HEK293 (cell line): ENCODE data around the gene PTPRH.

Source experiments
- CTCF ChIA-PET: fragments of 350-600 bp; formaldehyde crosslinking; extraction: SDS; loops from one replicate; lab custom pipeline; 2021; ENCODE audit warnings: antibody characterized with exemption; lab: Yijun Ruan, JAX
- POLR2A ChIA-PET: fragments of 300-600 bp; formaldehyde crosslinking; extraction: SDS; loops from one replicate; lab custom pipeline; 2020; ENCODE audit warnings: antibody characterized with exemption, inconsistent platforms; lab: Yijun Ruan, JAX
- H3K27ac ChIP-seq: fragments of 200-500 bp; sonication (Bioruptor generic); 2 replicates; pipeline ENCODE4 v1.5.1; 2014; ENCODE audit warnings: low read depth, low read length, control low read depth, inconsistent platforms; ENCODE audit errors: extremely low read depth
- H3K36me3 ChIP-seq, 2 experiments: fragments of 200-500 bp in 1 of 2; sonication (Bioruptor generic) in 1 of 2; 1 replicate in 1 of 2; 2 replicates in 1 of 2; pipeline ENCODE4 v1.5.1; 2014 to 2017; ENCODE audit warnings: inconsistent platforms in 2 of 2, low read length in 2 of 2; ENCODE audit not compliant: control insufficient read depth in 2 of 2, insufficient read depth in 1 of 2
- H3K4me1 ChIP-seq: fragments of 200-500 bp; sonication (Bioruptor generic); 2 replicates; pipeline ENCODE4 v1.5.1; 2014; ENCODE audit warnings: mild to moderate bottlenecking, low read length, inconsistent platforms; ENCODE audit not compliant: control insufficient read depth, insufficient read depth
- H3K4me3 ChIP-seq: 2 replicates; pipeline ENCODE4 v1.5.1; 2011; ENCODE audit warnings: low read depth, mild to moderate bottlenecking, control low read depth, low read length, moderate library complexity
- H3K9me3 ChIP-seq: fragments of 200-500 bp; sonication (Bioruptor generic); 2 replicates; pipeline ENCODE4 v1.5.1; 2014; ENCODE audit warnings: low read depth, low read length, inconsistent platforms; ENCODE audit not compliant: control insufficient read depth, insufficient read depth
- GLI2 ChIP-seq: fragments of 450-650 bp; formaldehyde crosslinking; IDR thresholded peaks from 2 replicates; pipeline ENCODE4; 2017; ENCODE audit warnings: missing biosample characterization, missing genetic modification characterization, low read depth, borderline replicate concordance
- KLF1 ChIP-seq: fragments of 450-650 bp; formaldehyde crosslinking; IDR thresholded peaks from 2 replicates; pipeline ENCODE4 v1.5.1; 2016; ENCODE audit warnings: missing biosample characterization, missing genetic modification characterization
- KLF17 ChIP-seq: fragments of 450-650 bp; formaldehyde crosslinking; IDR thresholded peaks from 2 replicates; pipeline ENCODE4 v1.5.1; 2016; ENCODE audit warnings: missing biosample characterization, missing genetic modification characterization
- OVOL3 ChIP-seq: fragments of 450-650 bp; formaldehyde crosslinking; IDR thresholded peaks from 2 replicates; pipeline ENCODE4 v1.5.1; 2016; ENCODE audit warnings: missing biosample characterization, missing genetic modification characterization
- ZBTB20 ChIP-seq: fragments of 450-650 bp; formaldehyde crosslinking; IDR thresholded peaks from 2 replicates; pipeline ENCODE4 v1.5.1; 2016; ENCODE audit warnings: missing biosample characterization, missing genetic modification characterization
- ZBTB21 ChIP-seq: fragments of 450-650 bp; formaldehyde crosslinking; IDR thresholded peaks from 2 replicates; pipeline ENCODE4 v1.5.1; 2017; ENCODE audit warnings: missing biosample characterization, missing genetic modification characterization
- ZNF146 ChIP-seq: fragments of 450-650 bp; formaldehyde crosslinking; IDR thresholded peaks from 2 replicates; pipeline ENCODE4 v1.5.1; 2016; ENCODE audit warnings: missing biosample characterization, missing genetic modification characterization
- ZNF157 ChIP-seq: fragments of 450-650 bp; formaldehyde crosslinking; IDR thresholded peaks from 2 replicates; pipeline ENCODE4 v1.5.1; 2016; ENCODE audit warnings: missing biosample characterization, missing genetic modification characterization
- ZNF239 ChIP-seq: fragments of 450-650 bp; formaldehyde crosslinking; IDR thresholded peaks from 2 replicates; pipeline ENCODE4 v1.5.1; 2016; ENCODE audit warnings: missing biosample characterization, missing genetic modification characterization
- ZNF274 ChIP-seq, 2 experiments: fragments of 200-500 bp in 1 of 2; fragments of 450-650 bp in 1 of 2; sonication (Bioruptor generic) in 1 of 2; formaldehyde crosslinking in 1 of 2; IDR thresholded peaks; 2 replicates each; pipeline versions ENCODE4 v1.5.1 to v1.6.1; 2014 to 2016; ENCODE audit warnings: borderline replicate concordance in 1 of 2, inconsistent platforms in 1 of 2, low read length in 1 of 2, missing biosample characterization in 1 of 2, missing genetic modification characterization in 1 of 2
- ZNF324 ChIP-seq: fragments of 450-650 bp; formaldehyde crosslinking; IDR thresholded peaks from 2 replicates; pipeline ENCODE4 v1.5.1; 2016; ENCODE audit warnings: missing biosample characterization, missing genetic modification characterization
- ZNF501 ChIP-seq: fragments of 450-650 bp; formaldehyde crosslinking; IDR thresholded peaks from 2 replicates; pipeline ENCODE4 v1.5.1; 2016; ENCODE audit warnings: missing biosample characterization, missing genetic modification characterization
- ZNF623 ChIP-seq: fragments of 450-650 bp; formaldehyde crosslinking; IDR thresholded peaks from 2 replicates; pipeline ENCODE4 v1.5.1; 2016; ENCODE audit warnings: missing biosample characterization, missing genetic modification characterization
- ZNF626 ChIP-seq: fragments of 450-650 bp; sonication (Bioruptor Pico); formaldehyde crosslinking; IDR thresholded peaks from 2 replicates; pipeline ENCODE4 v1.5.1; 2018; ENCODE audit warnings: missing biosample characterization, missing genetic modification characterization, inconsistent platforms
- ZNF654 ChIP-seq: fragments of 450-650 bp; formaldehyde crosslinking; IDR thresholded peaks from 2 replicates; pipeline ENCODE4 v1.5.1; 2016; ENCODE audit warnings: low read depth, missing biosample characterization, missing genetic modification characterization
- ZNF791 ChIP-seq: fragments of 450-650 bp; formaldehyde crosslinking; IDR thresholded peaks from 2 replicates; pipeline ENCODE4 v1.5.1; 2016; ENCODE audit warnings: missing biosample characterization, missing genetic modification characterization
- ZNF843 ChIP-seq: fragments of 450-650 bp; formaldehyde crosslinking; IDR thresholded peaks from 2 replicates; pipeline ENCODE4 v1.5.1; 2016; ENCODE audit warnings: missing biosample characterization, missing genetic modification characterization
- TF ChIP-seq, protein P1 (sequence below): fragments of 450-650 bp; formaldehyde crosslinking; IDR thresholded peaks from 2 replicates; pipeline ENCODE4 v1.5.1; 2016; ENCODE audit warnings: missing biosample characterization, missing genetic modification characterization
- TF ChIP-seq, protein P2 (sequence below): sonication (generic); formaldehyde crosslinking; IDR thresholded peaks from 2 replicates; pipeline ENCODE4 v1.8.1; 2022; ENCODE audit warnings: mild to moderate bottlenecking, moderate library complexity, missing genetic modification reagents
- TF ChIP-seq, protein P3 (sequence below): fragments of 450-650 bp; formaldehyde crosslinking; IDR thresholded peaks from 2 replicates; pipeline ENCODE4 v1.5.1; 2016; ENCODE audit warnings: missing biosample characterization, missing genetic modification characterization

Gene PTPRH

GRCh38 chr19:55158848-55159749 lies 50.2 kb downstream of the PTPRH start (continued):
- TF ChIP-seq KLF17 (0 out of 2 replicates have a peak, but pooled peaks have one; percentile 16), ZNF654 (tag by site-specific recombination) (no peak), ZNF843 (tag by site-specific recombination) (no peak), OVOL3 (tag by site-specific recombination) (no peak), ZNF324 (no peak), ZNF626 (tag by site-specific recombination) (no peak), ZNF146 (tag by site-specific recombination) (no peak)

DNA sequence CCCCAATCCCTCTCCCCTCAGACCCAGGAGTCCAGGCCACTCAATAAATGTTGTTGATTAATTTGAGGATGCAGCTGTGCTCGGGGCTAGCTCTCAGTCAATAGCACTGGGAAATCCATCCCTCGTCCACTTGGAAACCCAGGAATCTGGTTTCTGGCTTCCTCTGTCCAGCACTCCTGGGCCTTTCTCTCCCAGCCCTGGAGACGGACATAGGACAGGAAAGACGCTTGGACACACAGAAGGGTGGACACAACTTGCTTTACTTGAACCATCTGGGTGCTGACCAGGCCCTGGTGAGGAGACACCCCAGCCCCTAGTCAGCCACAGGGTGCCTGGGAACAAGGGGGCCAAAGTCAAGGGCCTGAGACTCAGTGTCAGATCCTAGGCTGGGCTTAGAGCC lies 50.9 kb downstream of the PTPRH start:
- POLR2A ChIA-PET, result interaction anchor here (0.8 to 2.8 kb wide), 3 partner anchors 15 to 249 kb away, joined by 3 to 19 read pairs (median 3); partner anchors contain the start of gene UBE2S

DNA sequence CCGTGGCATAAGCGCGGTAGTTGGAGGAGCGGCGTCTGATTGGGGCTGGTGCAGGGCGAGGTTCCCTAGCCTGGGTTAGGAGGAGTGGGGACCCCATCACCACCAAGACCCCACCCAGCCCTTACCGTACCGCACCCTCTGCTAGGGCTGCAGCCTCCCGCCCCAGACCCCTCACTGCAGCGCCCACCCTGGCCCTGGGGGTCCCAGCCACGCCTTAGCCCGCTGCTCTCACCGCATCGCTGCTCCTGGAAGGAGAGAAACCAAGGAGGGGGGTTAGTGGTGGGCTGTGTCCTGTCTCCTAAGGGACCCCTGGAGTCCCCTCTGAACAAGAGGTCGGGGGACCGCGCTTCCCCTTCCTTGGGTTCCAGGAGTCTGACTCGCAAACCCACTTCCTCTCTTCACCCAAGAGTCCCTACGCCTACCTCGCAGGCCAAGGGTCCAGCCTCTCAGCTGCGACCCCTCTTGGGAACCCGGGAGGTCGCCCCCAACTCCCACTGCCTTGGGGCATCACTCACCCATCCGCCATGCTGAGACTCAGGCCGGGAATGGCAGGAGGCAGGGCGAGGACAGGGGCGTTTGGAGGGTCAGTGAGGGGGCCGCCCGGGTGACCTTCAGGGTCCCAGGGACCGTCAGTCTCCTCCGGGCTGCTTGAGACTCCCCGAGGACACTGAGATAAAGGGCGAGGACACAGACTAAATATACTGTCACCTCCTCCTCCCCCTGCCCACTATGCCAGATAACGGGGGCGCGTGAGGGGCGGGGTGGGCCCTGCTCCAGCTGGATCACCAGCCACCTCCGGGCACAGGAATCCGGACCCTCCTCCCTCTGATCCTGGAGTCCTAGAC lies 52.0 kb downstream of the PTPRH start, which contains the start of gene TNNI3:
Gene TNNI3 (minus strand): TSS at position 669 of the 845 bp plus-strand sequence. CDS start 143 bp downstream, at position 526.
- no peak within 1 kb of the TSS for H3K27ac ChIP-seq
- TF ChIP-seq ZNF501 (no peak), ZNF623 (no peak), ZNF157 (tag by site-specific recombination) (no peak), ZBTB21 (tag by site-specific recombination) (no peak), ZNF239 (tag by site-specific recombination) (no peak), ZNF791 (tag by site-specific recombination) (no peak), ZNF274 (IDR thresholded peaks at IDR 0.05; ENCODE audit: low read length) (no peak), ZNF274 (tag by site-specific recombination; IDR thresholded peaks at IDR 0.05; ENCODE audit: borderline replicate concordance) (no peak), GLI2 (no peak), ZNF324 (no peak)
- TF ChIP-seq, protein P1, sequence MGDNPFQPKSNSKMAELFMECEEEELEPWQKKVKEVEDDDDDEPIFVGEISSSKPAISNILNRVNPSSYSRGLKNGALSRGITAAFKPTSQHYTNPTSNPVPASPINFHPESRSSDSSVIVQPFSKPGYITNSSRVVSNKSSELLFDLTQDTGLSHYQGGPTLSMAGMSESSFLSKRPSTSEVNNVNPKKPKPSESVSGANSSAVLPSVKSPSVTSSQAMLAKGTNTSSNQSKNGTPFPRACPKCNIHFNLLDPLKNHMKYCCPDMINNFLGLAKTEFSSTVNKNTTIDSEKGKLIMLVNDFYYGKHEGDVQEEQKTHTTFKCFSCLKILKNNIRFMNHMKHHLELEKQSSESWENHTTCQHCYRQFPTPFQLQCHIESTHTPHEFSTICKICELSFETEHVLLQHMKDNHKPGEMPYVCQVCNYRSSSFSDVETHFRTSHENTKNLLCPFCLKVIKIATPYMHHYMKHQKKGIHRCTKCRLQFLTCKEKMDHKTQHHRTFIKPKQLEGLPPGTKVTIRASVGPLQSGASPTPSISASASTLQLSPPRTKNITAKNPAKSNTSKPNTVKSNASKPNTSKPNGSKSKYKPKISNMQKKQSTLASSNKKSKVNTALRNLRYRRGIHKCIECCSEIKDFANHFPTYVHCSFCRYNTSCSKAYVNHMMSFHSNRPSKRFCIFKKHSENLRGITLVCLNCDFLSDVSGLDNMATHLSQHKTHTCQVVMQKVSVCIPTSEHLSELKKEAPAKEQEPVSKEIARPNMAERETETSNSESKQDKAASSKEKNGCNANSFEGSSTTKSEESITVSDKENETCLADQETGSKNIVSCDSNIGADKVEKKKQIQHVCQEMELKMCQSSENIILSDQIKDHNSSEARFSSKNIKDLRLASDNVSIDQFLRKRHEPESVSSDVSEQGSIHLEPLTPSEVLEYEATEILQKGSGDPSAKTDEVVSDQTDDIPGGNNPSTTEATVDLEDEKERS (tag by site-specific recombination), result no peak
- TF ChIP-seq, protein P2, sequence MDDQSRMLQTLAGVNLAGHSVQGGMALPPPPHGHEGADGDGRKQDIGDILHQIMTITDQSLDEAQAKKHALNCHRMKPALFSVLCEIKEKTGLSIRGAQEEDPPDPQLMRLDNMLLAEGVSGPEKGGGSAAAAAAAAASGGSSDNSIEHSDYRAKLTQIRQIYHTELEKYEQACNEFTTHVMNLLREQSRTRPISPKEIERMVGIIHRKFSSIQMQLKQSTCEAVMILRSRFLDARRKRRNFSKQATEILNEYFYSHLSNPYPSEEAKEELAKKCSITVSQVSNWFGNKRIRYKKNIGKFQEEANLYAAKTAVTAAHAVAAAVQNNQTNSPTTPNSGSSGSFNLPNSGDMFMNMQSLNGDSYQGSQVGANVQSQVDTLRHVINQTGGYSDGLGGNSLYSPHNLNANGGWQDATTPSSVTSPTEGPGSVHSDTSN (CRISPR knock-in tag), result no peak

More for the DNA sequence above, 50.9 kb downstream of the PTPRH start:
- TF ChIP-seq, protein P3, sequence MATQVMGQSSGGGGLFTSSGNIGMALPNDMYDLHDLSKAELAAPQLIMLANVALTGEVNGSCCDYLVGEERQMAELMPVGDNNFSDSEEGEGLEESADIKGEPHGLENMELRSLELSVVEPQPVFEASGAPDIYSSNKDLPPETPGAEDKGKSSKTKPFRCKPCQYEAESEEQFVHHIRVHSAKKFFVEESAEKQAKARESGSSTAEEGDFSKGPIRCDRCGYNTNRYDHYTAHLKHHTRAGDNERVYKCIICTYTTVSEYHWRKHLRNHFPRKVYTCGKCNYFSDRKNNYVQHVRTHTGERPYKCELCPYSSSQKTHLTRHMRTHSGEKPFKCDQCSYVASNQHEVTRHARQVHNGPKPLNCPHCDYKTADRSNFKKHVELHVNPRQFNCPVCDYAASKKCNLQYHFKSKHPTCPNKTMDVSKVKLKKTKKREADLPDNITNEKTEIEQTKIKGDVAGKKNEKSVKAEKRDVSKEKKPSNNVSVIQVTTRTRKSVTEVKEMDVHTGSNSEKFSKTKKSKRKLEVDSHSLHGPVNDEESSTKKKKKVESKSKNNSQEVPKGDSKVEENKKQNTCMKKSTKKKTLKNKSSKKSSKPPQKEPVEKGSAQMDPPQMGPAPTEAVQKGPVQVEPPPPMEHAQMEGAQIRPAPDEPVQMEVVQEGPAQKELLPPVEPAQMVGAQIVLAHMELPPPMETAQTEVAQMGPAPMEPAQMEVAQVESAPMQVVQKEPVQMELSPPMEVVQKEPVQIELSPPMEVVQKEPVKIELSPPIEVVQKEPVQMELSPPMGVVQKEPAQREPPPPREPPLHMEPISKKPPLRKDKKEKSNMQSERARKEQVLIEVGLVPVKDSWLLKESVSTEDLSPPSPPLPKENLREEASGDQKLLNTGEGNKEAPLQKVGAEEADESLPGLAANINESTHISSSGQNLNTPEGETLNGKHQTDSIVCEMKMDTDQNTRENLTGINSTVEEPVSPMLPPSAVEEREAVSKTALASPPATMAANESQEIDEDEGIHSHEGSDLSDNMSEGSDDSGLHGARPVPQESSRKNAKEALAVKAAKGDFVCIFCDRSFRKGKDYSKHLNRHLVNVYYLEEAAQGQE (tag by site-specific recombination), result peak; percentile 84
- TF ChIP-seq ZBTB20 (tag by site-specific recombination), result peak; percentile 79
- no peak for TF ChIP-seq KLF1 (tag by site-specific recombination)
- Histone ChIP-seq H3K36me3 (no peaks in the 10 kb centered on the region), H3K27ac (no peak overlapping the region), H3K4me3 (no peak overlapping the region), H3K9me3 (no peaks in the 10 kb centered on the region), H3K4me1 (peaks cover 6% of the 10 kb centered on the region)
- CTCF ChIA-PET, result interaction anchor here (0.6 to 4.5 kb wide), 7 partner anchors 12 to 474 kb away, joined by 3 to 107 read pairs (median 5); no protein-coding TSS in a partner anchor

More for the DNA sequence above, 52.0 kb downstream of the PTPRH start, which contains the start of gene TNNI3:
- H3K36me3 ChIP-seq, result no peaks in the 10 kb centered on the region
- peaks cover 6% of the 10 kb centered on the region for H3K4me1 ChIP-seq
- no peaks in the 10 kb centered on the region for H3K9me3 ChIP-seq
- H3K4me3 ChIP-seq, result no peak within 1 kb of the TSS
- CTCF ChIA-PET, result interaction anchor here (0.5 to 4.5 kb wide), 3 partner anchors 11 to 257 kb away, joined by 5 to 107 read pairs (median 5); no protein-coding TSS in a partner anchor
- POLR2A ChIA-PET, result interaction anchor here (0.6 to 0.9 kb wide), 2 partner anchors 40 to 251 kb away, joined by 3 read pairs; partner anchors contain the start of genes PPP1R12C and UBE2S
